ENCODE data around the gene THRB.

GRCh38 chr3:24471486-24471885 lies 23.2 kb downstream of the THRB start:
- no peak for TF ChIP-seq EZH2 (IDR thresholded peaks at IDR 0.05; ENCODE audit: insufficient read depth, poor library complexity, severe bottlenecking)
- TF ChIP-seq EZH2phosphoT487 (IDR thresholded peaks at IDR 0.05; ENCODE audit: insufficient read depth, low read depth), result no peak

Measured in GM23248 (cell line).